SIG-M5 (cell line): ENCODE measurements around the gene CNDP2.
A peak's percentile ranks its signal among the peaks of the same experiment; 100 is the strongest.
"Not testable (repeated sequence)": the region's sequence is repeated elsewhere in the genome, so short reads cannot be mapped to it uniquely, and the experiment has no call there.

Source experiments
- DNase-seq: peaks from one replicate; lab custom pipeline; 2025; lab: John Stamatoyannopoulos, UW

Gene CNDP2

DNA sequence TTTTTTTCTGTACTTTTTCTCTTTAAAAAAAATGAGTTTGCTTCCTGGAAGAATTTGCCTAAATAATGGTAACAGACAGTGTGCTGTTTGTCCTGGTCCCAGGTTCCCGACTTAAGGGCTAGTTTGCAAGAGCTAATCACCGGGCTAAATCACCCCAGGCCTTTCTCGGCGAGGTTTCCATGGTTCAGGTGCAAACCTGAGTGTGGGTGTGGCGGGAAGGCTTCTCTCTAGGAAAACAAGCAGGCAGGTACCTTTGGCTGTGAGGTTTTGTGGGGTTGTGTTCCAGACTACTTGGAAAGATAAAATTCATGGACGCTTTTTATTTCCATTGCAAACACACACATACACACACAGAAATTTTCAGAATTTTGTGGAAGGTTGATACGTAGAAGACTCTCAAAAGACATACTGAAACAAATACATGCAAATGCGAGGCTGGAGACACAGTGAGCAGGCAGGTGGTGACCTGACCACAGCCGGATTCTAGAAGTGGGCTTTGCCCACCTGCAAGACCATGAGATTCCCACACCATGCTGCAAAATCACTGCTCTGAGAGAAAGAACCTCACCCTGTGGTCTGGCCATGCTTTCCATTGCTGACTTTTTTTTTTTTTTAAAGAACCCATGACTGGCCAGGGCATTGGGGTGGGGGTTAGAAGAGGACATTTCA is 39.0 kb downstream of the CNDP2 start:
- no peak for DNase-seq

- no peak for DNase-seq
Observed at GRCh38 chr18:74539289-74539688, 43.1 kb downstream of the CNDP2 start.

GRCh38 chr18:74540652-74541421 is 44.7 kb downstream of the CNDP2 start:
- DNase-seq = no peak

DNA sequence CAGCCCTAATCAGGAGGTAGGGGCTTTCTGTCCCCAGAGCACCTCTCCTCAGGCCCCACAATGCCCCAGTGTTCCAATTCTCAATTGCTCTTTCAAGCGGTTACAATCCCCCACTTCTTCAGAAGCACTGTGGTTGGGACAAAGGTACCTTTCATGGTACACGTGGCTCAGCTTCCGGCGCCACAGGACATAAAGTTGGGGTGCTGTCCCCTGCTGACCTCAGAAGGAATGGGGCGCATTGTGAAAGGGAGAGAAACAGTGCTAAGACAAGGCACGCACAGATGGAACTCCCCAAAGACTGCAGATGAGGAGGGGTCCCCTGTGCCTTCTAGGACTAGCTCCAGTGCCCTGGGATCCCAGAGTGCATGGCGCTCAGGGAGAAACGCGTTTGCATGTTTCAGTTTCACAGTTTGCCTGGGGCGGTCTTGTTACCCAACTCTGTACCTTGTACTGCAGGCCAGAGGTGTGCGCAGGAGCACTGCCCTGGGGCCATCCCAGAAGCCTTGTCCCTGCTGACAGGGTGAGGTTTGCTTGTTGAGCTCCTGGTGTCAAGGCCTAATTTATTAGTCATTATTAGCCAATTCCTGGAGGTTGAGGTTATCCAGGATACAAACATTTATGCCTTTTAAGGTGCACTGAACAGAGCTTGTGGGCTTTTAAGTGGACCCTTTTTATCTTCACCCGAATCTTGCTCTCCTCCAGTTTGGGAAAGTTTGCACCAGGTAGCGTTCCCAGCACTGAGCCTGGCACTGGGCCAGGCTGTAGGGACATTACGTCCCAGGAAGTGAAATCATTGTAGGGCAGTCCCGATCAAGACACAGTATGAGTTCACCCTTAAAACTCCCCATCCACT is 45.8 kb downstream of the CNDP2 start:
- DNase-seq = no peak

DNA sequence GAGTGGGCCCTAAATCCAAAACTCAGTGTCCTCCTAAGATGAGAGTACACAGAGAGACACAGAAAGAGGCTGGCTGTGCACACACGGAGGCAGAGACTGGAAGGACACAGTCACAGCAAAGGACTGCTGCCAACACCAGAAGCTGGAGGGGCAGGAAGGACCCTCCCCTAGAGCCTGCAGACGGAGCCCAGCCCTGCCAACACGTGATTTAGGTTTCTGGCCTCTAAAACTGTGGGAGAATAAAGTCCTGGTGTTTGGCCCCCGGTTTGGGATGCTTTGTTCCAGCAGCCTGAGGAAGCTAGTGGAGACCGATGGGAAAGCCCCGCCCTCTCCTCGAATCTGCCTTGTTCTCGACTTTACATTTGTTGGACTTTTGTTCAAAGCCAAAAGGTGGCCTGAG is 48.7 kb downstream of the CNDP2 start:
- DNase-seq = no peak

- no peak for DNase-seq
Observed at GRCh38 chr18:74546007-74546406, 49.8 kb downstream of the CNDP2 start.

DNA sequence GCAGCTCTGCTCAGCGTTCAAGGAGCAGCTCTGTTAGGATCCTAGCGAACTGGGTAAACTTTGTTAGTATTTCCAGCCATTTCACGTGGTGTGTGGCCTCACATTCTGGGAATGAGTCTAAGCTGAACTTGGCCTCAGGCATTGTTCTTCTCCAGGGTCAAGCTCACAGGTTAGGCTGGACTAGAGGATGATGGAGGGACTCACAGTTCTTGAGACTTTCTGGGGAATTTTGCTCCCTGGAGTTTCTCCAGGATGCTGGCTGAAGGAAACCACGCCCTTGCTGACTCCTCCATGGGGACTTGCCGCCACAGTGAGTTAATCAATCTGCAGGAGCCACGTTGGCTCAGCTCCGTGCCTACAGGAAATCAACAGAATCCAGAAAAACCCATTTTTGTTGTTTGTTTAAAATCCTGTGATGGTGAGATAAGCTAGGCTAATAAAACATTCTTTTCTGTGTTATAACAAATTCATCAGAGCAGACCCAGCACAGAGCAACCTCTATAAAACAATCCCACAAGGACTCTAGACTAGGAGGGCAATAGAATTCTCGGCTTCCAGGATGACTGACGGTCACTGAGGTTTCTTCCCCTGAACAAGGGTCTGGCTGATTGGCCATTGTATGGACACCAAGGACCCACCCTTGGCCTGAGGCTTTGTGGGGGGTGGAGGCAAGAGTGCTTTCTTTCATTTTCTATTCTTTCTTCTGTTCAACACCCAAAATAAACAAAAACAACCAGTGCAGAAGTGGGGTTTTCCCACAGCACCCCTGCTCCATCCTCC is 50.8 kb downstream of the CNDP2 start:
- no peak for DNase-seq

- DNase-seq = no peak
Observed at GRCh38 chr18:74547860-74548259, 51.7 kb downstream of the CNDP2 start.

GRCh38 chr18:74549591-74550104 is 53.5 kb downstream of the CNDP2 start:
- DNase-seq = no peak

GRCh38 chr18:74550886-74551285 is 54.7 kb downstream of the CNDP2 start:
- DNase-seq = no peak

DNA sequence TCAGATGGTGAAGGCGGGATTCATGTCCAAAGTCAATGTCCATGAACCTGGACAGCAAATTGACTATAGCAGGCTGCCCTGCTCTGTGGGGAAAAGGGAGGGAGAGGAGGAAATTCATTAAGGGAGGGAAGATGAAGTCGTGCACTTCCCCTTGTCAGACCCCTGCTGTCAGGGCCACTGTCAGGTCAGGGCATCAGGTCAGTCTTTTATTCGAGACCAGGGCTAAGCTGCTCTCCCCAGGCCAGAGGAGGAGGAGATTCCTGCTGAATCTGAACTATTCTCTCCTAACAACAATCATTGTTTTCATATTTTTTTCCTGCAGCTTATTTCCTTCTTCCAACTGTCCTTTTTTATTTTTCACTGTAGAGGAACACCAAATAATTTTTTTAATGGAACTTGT is 55.3 kb downstream of the CNDP2 start:
- DNase-seq = no peak

DNA sequence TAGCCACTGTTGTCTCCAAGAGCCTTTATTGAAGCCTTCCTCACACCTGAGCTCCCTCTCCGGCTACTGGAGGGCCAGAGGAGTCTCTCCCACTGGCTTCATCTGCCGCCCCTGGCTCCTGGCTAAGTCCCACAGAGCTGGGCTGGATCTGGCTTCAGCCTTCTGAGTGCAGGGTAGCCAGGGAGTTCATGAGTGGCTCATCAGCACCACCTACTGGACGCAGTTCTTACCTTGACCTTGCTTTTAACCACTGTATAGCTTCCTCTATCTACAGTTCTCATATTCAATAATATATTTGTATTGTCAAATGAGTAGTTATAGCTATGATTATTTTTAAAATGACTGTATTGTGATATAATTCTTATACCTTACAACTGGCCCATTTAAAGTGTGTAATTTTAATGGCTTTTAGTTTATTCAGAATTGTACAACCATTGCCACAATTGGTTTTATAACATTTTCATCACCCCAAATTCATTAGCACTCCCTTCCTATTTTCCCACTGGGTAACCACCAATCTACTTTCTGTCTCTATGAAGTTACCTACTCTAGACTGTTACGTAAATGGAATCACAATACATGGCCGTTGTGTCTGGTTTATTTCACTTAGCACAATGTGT is 55.9 kb downstream of the CNDP2 start:
- DNase-seq = peak; percentile 5

DNA sequence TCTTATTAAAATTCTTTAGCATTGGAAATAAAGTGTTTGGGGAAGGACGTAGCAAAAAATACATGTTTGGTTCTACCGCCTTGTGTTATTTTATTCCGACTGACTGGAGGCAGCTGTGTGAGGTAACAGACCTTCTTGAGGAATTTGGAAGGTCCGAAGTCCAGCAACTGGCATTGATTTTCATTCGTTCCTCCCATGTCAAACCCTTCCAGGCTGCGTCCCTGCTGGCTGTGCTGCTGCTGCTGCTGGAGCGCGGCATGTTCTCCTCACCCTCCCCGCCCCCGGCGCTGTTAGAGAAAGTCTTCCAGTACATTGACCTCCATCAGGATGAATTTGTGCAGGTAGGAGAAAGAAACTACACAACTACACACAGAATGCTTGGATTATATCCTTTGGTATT is 60.0 kb downstream of the CNDP2 start:
- no peak for DNase-seq

DNA sequence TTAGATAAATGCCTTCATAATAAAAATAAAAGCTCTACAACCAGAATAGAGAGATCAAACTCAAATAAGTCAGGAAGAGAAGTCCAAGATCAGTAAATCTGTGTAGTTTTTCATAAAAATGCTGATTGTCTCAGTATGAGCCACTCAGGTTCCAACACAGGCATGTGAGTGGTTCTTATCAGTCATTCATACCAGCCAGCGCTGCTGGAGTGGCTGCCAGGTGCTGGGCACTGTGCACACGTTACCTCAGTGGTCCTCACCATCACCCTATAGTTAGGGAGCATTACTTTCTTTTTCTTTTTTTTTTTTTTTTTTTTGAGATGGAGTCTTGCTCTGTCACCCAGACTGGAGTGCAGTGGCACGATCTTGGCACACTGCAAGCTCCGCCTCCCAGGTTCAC is 61.9 kb downstream of the CNDP2 start:
- no peak for DNase-seq

GRCh38 chr18:74562131-74562730 is 66.1 kb downstream of the CNDP2 start:
- no peak for DNase-seq

DNA sequence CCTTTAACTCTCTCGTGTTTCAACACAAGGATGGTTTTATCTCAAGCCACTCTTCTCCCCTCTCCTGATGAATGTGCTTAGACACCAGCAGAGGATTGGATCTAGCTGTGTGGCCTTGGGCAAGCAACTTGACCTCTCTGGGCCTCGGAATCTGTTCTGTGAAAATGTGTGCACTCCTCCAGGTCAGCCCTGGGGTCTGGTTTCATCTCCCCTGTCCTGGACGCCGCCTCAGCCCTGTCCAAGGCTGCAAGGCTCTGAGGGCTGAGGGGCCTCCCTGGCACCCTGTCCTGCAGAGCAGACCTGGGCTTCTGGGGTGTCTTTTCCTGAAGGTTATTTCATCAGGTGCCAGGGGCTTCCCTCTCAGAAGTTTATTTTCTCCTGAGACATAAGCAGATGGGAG is 66.6 kb downstream of the CNDP2 start:
- no peak for DNase-seq

- no peak for DNase-seq
Observed at GRCh38 chr18:74563999-74564398, 67.8 kb downstream of the CNDP2 start.

GRCh38 chr18:74565164-74565563 is 69.0 kb downstream of the CNDP2 start:
- not testable (repeated sequence) for DNase-seq

DNA sequence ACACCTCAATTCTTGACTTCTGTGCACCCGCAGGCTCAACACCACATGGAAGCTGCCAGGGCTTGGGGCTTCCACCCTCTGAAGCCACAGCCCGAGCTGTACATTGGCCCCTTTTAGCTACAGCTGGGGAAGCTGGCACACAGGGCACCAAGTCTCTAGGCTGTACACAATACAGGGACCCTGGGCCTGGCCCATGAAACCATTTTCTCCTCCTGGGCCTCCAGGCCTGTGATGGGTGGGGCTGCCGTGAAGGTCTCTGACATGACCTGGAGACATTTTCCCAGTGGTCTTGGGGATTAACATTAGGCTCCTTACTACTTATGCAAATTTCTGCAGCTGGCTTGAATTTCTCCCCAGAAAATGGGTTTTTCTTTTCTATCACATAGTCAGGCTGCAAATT is 69.8 kb downstream of the CNDP2 start:
- not testable (repeated sequence) for DNase-seq

DNA sequence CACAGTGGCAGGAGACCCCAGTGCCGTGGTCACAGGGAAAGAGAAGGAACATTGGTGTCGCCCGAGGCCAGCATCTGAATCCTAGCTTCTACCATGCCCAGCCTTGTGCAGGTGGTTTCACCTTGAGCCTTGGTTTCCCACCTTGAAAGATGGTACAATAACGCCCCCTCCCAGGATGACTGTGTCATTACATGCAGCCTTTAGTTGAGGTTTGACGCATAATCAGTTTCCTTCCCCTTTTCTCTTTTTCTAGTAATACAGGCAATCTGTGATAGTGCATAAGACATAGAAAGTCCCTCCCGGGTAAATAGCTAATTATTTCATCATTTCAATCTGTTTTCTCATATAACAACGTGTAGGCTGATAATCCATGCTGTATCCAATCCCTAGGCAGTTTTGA is 71.7 kb downstream of the CNDP2 start:
- DNase-seq = no peak

- DNase-seq = no peak
Observed at GRCh38 chr18:74569401-74569800, 73.2 kb downstream of the CNDP2 start.
